Activated T-cell treated with anti-CD3 and anti-CD28 coated beads for 48 hours (primary cell): Measurements from ENCODE around the gene LDAF1.

Experiments
- DNase-seq: peaks from one replicate; pipeline ENCODE4 v3.0.0-alpha.2; 2020; ENCODE audit warnings: low read depth

Gene LDAF1

GRCh38 chr16:21197112-21197511 lies 38.6 kb downstream of the LDAF1 start:
- no peak for DNase-seq

GRCh38 chr16:21197621-21198020 lies 39.1 kb downstream of the LDAF1 start:
- no peak for DNase-seq

GRCh38 chr16:21199607-21200218 lies 41.2 kb downstream of the LDAF1 start:
- DNase-seq = no peak

- DNase-seq = no peak
These were observed 44.8 kb downstream of the LDAF1 start for GRCh38 chr16:21203155-21203797.

- DNase-seq = no peak
These were observed 46.8 kb downstream of the LDAF1 start for GRCh38 chr16:21205303-21205702.

GRCh38 chr16:21206550-21206949 lies 48.1 kb downstream of the LDAF1 start:
- no peak for DNase-seq

- DNase-seq = no peak
These were observed 50.2 kb downstream of the LDAF1 start for GRCh38 chr16:21208446-21209230.

GRCh38 chr16:21211486-21211885 lies 53.0 kb downstream of the LDAF1 start, which contains the start of gene ZP2:
ZP2 (minus strand) TSS chr16:21211574; CDS start chr16:21211547, 27 bp downstream.
- DNase-seq = no peak

- DNase-seq = no peak
These were observed 55.6 kb downstream of the LDAF1 start for GRCh38 chr16:21214086-21214485.

GRCh38 chr16:21217121-21217520 lies 58.6 kb downstream of the LDAF1 start:
- DNase-seq = no peak

- no peak for DNase-seq
These were observed 59.7 kb downstream of the LDAF1 start for GRCh38 chr16:21218153-21218552.

- DNase-seq = no peak
These were observed 61.1 kb downstream of the LDAF1 start for GRCh38 chr16:21219551-21219950.

GRCh38 chr16:21222495-21223337 lies 64.2 kb downstream of the LDAF1 start:
- DNase-seq = no peak

GRCh38 chr16:21223787-21224186 lies 65.3 kb downstream of the LDAF1 start:
- DNase-seq = no peak

- DNase-seq = no peak
These were observed 66.3 kb downstream of the LDAF1 start for GRCh38 chr16:21224800-21225199.

GRCh38 chr16:21226749-21227148 lies 68.3 kb downstream of the LDAF1 start:
- DNase-seq = no peak

- no peak for DNase-seq
These were observed 69.4 kb downstream of the LDAF1 start for GRCh38 chr16:21227866-21228265.

- DNase-seq = no peak
These were observed 69.9 kb downstream of the LDAF1 start for GRCh38 chr16:21228361-21228872.
